ENCODE results near the gene TNFAIP1.

The TNFAIP1 gene

DNA sequence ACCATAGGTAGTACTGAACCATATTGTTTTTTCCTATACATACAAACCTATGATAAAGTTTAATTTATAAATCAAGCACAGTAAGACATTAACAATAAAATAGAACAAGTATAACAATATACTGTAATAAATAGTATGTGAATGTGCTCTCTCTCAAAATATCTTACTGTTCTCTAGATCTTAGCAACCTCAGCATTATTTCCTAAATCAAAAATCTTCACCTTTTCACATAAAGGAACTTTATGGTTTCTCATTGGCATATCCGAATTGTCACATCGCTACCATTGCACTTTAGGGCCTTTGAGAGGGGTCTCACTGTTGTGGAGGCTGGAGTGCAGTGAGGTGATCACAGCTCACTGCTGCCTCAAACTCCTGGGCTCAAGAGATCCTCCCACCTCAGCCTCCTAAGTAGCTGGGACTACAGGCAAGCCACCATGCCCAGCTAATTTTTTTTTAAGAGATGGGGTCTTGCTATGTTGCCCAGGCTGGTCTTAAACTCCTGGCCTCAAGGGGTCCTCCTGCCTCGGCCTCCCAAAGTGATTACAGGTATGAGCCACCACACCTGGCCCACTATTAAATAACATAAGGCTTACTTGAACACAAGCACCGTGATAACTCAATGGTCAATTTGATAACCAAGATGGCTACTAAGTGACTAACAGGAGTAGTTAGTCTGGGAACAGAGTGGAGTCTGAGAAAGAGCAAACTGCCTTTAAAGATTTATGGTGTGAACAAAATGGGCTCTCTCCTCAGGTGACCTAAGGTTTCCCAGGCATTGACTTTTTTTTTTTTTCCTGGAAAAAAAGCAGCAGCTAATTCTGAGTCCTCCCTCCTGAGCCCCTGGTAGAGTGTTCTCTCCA, 19.5 kb upstream of the TNFAIP1 start:
- H3K27ac ChIP-seq (ENCODE audit: low read depth, low read length) = no peak overlapping the region
- no peaks in the 10 kb centered on the region for H3K27me3 ChIP-seq (ENCODE audit: control insufficient read depth in 1 of 2, insufficient read depth in 2 of 2, low read length in 2 of 2)
- no peak overlapping the region for H3K4me3 ChIP-seq (ENCODE audit: low read depth in 1 of 2, low read length in 2 of 2)
- H3K4me1 ChIP-seq (ENCODE audit: insufficient read depth, low read length) = peaks cover 15% of the 10 kb centered on the region
- no peaks in the 10 kb centered on the region for H3K36me3 ChIP-seq (ENCODE audit: insufficient read depth, low read length)
- no peaks in the 10 kb centered on the region for H3K9me3 ChIP-seq (ENCODE audit: low read length)
- H3K9ac ChIP-seq (ENCODE audit: low read length) = no peak overlapping the region

GRCh38 chr17:28317099-28317965, 18.2 kb upstream of the TNFAIP1 start:
- Histone ChIP-seq H3K4me1 (ENCODE audit: insufficient read depth, low read length) (peaks cover 15% of the 10 kb centered on the region), H3K36me3 (ENCODE audit: insufficient read depth, low read length) (no peaks in the 10 kb centered on the region), H3K9me3 (ENCODE audit: low read length) (no peaks in the 10 kb centered on the region), H3K9ac (ENCODE audit: low read length) (no peak overlapping the region), H3K4me3 (ENCODE audit: low read depth in 1 of 2, low read length in 2 of 2) (no peak overlapping the region), H3K27ac (ENCODE audit: low read depth, low read length) (no peak overlapping the region), H3K27me3 (ENCODE audit: control insufficient read depth in 1 of 2, insufficient read depth in 2 of 2, low read length in 2 of 2) (no peaks in the 10 kb centered on the region)

DNA sequence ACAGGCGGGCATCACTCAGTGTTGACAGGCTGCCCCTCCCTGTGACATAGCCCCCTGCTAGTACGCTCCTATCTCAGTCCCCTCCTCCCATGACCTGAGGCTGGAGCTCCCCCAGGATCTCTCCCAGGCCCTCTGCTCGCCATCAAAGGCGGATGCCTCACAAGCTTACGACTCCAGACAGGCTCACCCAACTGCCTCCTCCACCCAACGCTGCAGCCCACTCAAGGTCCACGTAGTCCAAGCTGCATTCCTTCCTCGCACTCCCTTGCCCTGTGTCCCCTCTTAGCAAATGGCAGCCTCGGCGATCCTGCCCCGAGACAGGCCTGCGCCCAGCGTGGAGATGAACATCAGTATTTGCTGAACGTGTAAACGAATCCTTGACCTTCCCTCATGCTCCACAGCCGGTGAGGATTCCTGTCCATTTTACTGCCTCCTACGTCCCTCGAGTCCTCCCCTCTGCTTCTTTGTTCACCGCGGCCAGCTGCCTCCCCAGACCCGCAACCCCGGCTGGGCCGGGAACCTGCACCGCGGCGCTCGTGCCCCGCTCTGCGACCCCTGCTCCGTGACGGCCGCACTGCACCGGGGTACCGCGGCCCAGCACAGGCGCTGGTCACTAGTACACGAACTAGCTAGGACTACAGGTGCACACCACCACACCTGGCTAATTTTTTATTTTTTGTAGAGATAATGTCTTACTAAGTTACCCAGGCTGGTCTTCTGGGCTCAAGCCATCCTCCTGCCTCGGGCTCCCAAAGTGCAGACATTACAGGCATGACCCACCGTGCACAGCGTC, 17.4 kb upstream of the TNFAIP1 start:
- Histone ChIP-seq H3K27me3 (ENCODE audit: control insufficient read depth in 1 of 2, insufficient read depth in 2 of 2, low read length in 2 of 2) (no peaks in the 10 kb centered on the region), H3K27ac (ENCODE audit: low read depth, low read length) (no peak overlapping the region), H3K36me3 (ENCODE audit: insufficient read depth, low read length) (no peaks in the 10 kb centered on the region), H3K4me3 (ENCODE audit: low read depth in 1 of 2, low read length in 2 of 2) (peak overlapping the region; percentile 64 to 78), H3K9ac (ENCODE audit: low read length) (no peak overlapping the region), H3K4me1 (ENCODE audit: insufficient read depth, low read length) (peaks cover 15% of the 10 kb centered on the region), H3K9me3 (ENCODE audit: low read length) (no peaks in the 10 kb centered on the region)

DNA sequence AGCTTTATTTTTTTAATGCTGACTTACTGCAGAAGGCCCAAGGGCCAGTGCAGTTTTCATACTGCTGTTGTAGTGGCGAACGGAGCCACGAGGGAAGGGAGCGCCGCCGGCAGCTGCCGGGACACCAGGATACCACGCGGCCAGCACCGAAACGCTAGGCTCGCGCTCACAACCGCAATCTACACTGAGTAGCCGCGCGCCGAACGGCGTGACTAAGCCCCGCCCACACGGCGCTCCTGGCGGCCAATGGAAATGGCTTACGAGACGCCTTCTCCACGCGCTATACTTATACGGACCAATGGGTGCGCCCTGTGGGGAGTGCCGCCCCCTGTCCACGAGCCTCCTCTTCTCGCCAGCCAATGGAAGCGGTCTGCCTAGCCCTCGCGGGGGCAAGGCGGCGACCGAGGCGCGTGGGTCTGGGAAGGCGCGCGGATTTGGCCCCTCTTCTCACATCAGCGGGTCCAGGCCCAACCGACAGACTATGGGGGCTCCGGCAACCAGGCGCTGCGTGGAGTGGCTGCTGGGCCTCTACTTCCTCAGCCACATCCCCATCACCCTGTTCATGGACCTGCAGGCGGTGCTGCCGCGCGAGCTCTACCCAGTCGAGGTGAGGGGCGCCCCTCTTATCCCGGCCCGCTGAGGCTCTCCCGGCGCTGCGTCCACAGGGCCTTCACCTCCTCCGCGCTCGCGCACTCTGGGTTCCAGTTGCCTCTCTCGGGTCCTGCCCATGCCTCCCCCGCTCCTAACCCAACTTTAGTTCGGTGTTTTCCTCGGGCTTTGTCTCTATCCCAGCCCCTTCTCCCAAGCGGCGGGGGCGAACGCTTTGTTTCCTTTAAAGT, 16.6 kb upstream of the TNFAIP1 start, which contains the start of gene TMEM97:
Gene TMEM97, plus strand, starts transcription at position 442 of the 839 bp plus-strand sequence. Its CDS starts 40 bp downstream, at position 482.
- Histone ChIP-seq H3K4me1 (ENCODE audit: insufficient read depth, low read length) (peaks cover 15% of the 10 kb centered on the region), H3K9me3 (ENCODE audit: low read length) (no peaks in the 10 kb centered on the region), H3K9ac (ENCODE audit: low read length) (peak within 1 kb of the TSS; percentile 18)

DNA sequence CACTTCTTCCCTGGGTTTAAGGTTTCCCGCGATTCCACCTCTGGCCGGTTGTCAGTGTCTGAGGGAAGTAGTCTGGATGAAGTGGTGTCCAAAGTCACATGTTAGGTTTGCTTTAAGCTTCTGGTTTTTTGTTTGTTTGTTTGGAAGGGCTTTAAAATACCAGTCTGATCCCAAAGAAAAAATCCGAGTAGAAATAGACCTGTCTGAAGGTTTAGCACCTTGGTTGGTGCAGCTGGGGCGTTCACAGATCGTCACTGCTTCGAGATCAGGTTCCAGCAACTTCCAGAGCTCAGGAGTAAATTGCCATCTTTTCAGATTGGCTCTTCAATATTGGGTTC, 16.0 kb upstream of the TNFAIP1 start:
- H3K4me3 ChIP-seq (ENCODE audit: low read depth in 1 of 2, low read length in 2 of 2) = peak overlapping the region; percentile 64 to 78
- peak overlapping the region; percentile 18 for H3K9ac ChIP-seq (ENCODE audit: low read length)
- no peaks in the 10 kb centered on the region for H3K27me3 ChIP-seq (ENCODE audit: control insufficient read depth in 1 of 2, insufficient read depth in 2 of 2, low read length in 2 of 2)
- H3K4me1 ChIP-seq (ENCODE audit: insufficient read depth, low read length) = peaks cover 15% of the 10 kb centered on the region
- H3K36me3 ChIP-seq (ENCODE audit: insufficient read depth, low read length) = no peaks in the 10 kb centered on the region
- H3K9me3 ChIP-seq (ENCODE audit: low read length) = no peaks in the 10 kb centered on the region
- H3K27ac ChIP-seq (ENCODE audit: low read depth, low read length) = peak overlapping the region; percentile 70

More for the DNA sequence above, 16.6 kb upstream of the TNFAIP1 start, which contains the start of gene TMEM97:
- Histone ChIP-seq H3K36me3 (ENCODE audit: insufficient read depth, low read length) (no peaks in the 10 kb centered on the region), H3K27me3 (ENCODE audit: control insufficient read depth in 1 of 2, insufficient read depth in 2 of 2, low read length in 2 of 2) (no peaks in the 10 kb centered on the region), H3K27ac (ENCODE audit: low read depth, low read length) (peak within 1 kb of the TSS; percentile 70), H3K4me3 (ENCODE audit: low read depth in 1 of 2, low read length in 2 of 2) (peak within 1 kb of the TSS; percentile 64 to 78)

GRCh38 chr17:28320215-28321061, 15.1 kb upstream of the TNFAIP1 start:
- no peaks in the 10 kb centered on the region for H3K36me3 ChIP-seq (ENCODE audit: insufficient read depth, low read length)
- H3K9me3 ChIP-seq (ENCODE audit: low read length) = no peaks in the 10 kb centered on the region
- H3K4me1 ChIP-seq (ENCODE audit: insufficient read depth, low read length) = peaks cover 15% of the 10 kb centered on the region
- H3K27me3 ChIP-seq (ENCODE audit: control insufficient read depth in 1 of 2, insufficient read depth in 2 of 2, low read length in 2 of 2) = no peaks in the 10 kb centered on the region
- H3K27ac ChIP-seq (ENCODE audit: low read depth, low read length) = no peak overlapping the region
- no peak overlapping the region for H3K4me3 ChIP-seq (ENCODE audit: low read depth in 1 of 2, low read length in 2 of 2)
- no peak overlapping the region for H3K9ac ChIP-seq (ENCODE audit: low read length)

GRCh38 chr17:28324267-28324745, 11.3 kb upstream of the TNFAIP1 start:
- no peak overlapping the region for H3K4me3 ChIP-seq (ENCODE audit: low read depth in 1 of 2, low read length in 2 of 2)
- no peak overlapping the region for H3K9ac ChIP-seq (ENCODE audit: low read length)
- H3K9me3 ChIP-seq (ENCODE audit: low read length) = no peaks in the 10 kb centered on the region
- no peak overlapping the region for H3K27ac ChIP-seq (ENCODE audit: low read depth, low read length)
- H3K4me1 ChIP-seq (ENCODE audit: insufficient read depth, low read length) = peaks cover 7% of the 10 kb centered on the region
- H3K27me3 ChIP-seq (ENCODE audit: control insufficient read depth in 1 of 2, insufficient read depth in 2 of 2, low read length in 2 of 2) = no peaks in the 10 kb centered on the region
- H3K36me3 ChIP-seq (ENCODE audit: insufficient read depth, low read length) = peaks cover 15% of the 10 kb centered on the region

DNA sequence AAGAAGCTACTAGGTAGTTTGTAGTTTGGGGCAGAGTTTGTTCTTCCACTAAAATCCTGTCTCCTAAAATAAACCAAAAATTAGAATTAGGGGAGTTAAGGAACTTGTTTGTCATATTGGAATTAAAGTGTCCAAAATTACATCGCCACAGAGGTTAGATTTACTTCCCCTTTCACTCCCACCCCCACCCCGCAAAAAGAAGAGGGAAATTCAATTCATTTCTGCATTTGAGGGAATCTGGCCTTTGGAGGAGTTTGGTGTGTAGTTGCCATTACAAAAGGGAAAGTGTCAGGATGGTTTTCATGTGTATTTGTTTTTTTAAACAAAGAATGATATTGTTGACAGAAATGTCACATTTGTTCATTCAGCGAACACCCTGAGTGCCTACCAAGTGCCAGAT, 10.8 kb upstream of the TNFAIP1 start:
- H3K9ac ChIP-seq (ENCODE audit: low read length) = no peak overlapping the region
- H3K4me3 ChIP-seq (ENCODE audit: low read depth in 1 of 2, low read length in 2 of 2) = no peak overlapping the region
- peaks cover 17% of the 10 kb centered on the region for H3K36me3 ChIP-seq (ENCODE audit: insufficient read depth, low read length)
- no peak overlapping the region for H3K27ac ChIP-seq (ENCODE audit: low read depth, low read length)
- no peaks in the 10 kb centered on the region for H3K9me3 ChIP-seq (ENCODE audit: low read length)
- H3K4me1 ChIP-seq (ENCODE audit: insufficient read depth, low read length) = peaks cover 2% of the 10 kb centered on the region
- H3K27me3 ChIP-seq (ENCODE audit: control insufficient read depth in 1 of 2, insufficient read depth in 2 of 2, low read length in 2 of 2) = no peaks in the 10 kb centered on the region

GRCh38 chr17:28325211-28325610, 10.3 kb upstream of the TNFAIP1 start:
- H3K9me3 ChIP-seq (ENCODE audit: low read length) = no peaks in the 10 kb centered on the region

GRCh38 chr17:28326114-28326513, 9.4 kb upstream of the TNFAIP1 start:
- H3K36me3 ChIP-seq (ENCODE audit: insufficient read depth, low read length) = peaks cover 25% of the 10 kb centered on the region
- no peaks in the 10 kb centered on the region for H3K4me1 ChIP-seq (ENCODE audit: insufficient read depth, low read length)
- H3K27ac ChIP-seq (ENCODE audit: low read depth, low read length) = no peak overlapping the region
- H3K27me3 ChIP-seq (ENCODE audit: control insufficient read depth in 1 of 2, insufficient read depth in 2 of 2, low read length in 2 of 2) = no peaks in the 10 kb centered on the region
- no peak overlapping the region for H3K9ac ChIP-seq (ENCODE audit: low read length)
- H3K4me3 ChIP-seq (ENCODE audit: low read depth in 1 of 2, low read length in 2 of 2) = no peak overlapping the region
- no peaks in the 10 kb centered on the region for H3K9me3 ChIP-seq (ENCODE audit: low read length)

More at GRCh38 chr17:28325211-28325610, 10.3 kb upstream of the TNFAIP1 start:
- Histone ChIP-seq H3K36me3 (ENCODE audit: insufficient read depth, low read length) (peaks cover 17% of the 10 kb centered on the region), H3K4me3 (ENCODE audit: low read depth in 1 of 2, low read length in 2 of 2) (no peak overlapping the region), H3K4me1 (ENCODE audit: insufficient read depth, low read length) (no peaks in the 10 kb centered on the region), H3K9ac (ENCODE audit: low read length) (no peak overlapping the region), H3K27me3 (ENCODE audit: control insufficient read depth in 1 of 2, insufficient read depth in 2 of 2, low read length in 2 of 2) (no peaks in the 10 kb centered on the region), H3K27ac (ENCODE audit: low read depth, low read length) (no peak overlapping the region)

All from muscle layer of colon (tissue), 2 donors.